SK-N-SH (cell line): ENCODE data around the gene ZBTB46. TPM values are rescaled to one million over a fixed set of nuclear protein-coding genes. Genes with fewer than 3 reads are reported as not detected.

Experiments
- CTCF ChIA-PET: fragments of 300-600, 350-600 bp; formaldehyde crosslinking; extraction: SDS; loops from one replicate; lab custom pipeline; 2021; lab: Yijun Ruan, JAX
- POLR2A ChIA-PET: fragments of 350-600 bp; sonication (Branson Sonifier 250); formaldehyde crosslinking; extraction: SDS; loops from one replicate; lab custom pipeline; 2020; ENCODE audit warnings: antibody characterized with exemption, inconsistent platforms; lab: Yijun Ruan, JAX
- DNase-seq: peaks from one replicate; pipeline ENCODE4 v3.0.0; 2012
- H2AFZ ChIP-seq: fragments of 200-600 bp; sonication (generic); 2 replicates; pipeline ENCODE4 v1.8.1; 2016; ENCODE audit warnings: antibody characterized with exemption, mild to moderate bottlenecking, low read depth
- H3F3A ChIP-seq: fragments of 200-600 bp; sonication (generic); replicated peaks from 2 replicates; pipeline ENCODE3; 2016; ENCODE audit warnings: antibody characterized with exemption, mild to moderate bottlenecking; ENCODE audit not compliant: insufficient read depth
- H3K27ac ChIP-seq, 2 experiments: fragments of 200-500 bp in 1 of 2; fragments of 200-600 bp in 1 of 2; sonication (Bioruptor generic) in 1 of 2; sonication (generic), shearing (Covaris generic) in 1 of 2; 2 replicates each; pipeline versions ENCODE4 v1.5.1 to v1.6.1; 2014 to 2016; ENCODE audit warnings: low read depth in 2 of 2, inconsistent platforms in 1 of 2, low read length in 1 of 2, mild to moderate bottlenecking in 1 of 2, mixed read lengths in 1 of 2
- H3K27me3 ChIP-seq: fragments of 200-600 bp; sonication (generic), shearing (Covaris generic); 2 replicates; pipeline ENCODE4 v1.6.1; 2016; ENCODE audit warnings: mixed run types; ENCODE audit not compliant: insufficient read depth
- H3K36me3 ChIP-seq, 2 experiments: fragments of 200-500 bp in 1 of 2; fragments of 200-600 bp in 1 of 2; sonication (Bioruptor generic) in 1 of 2; sonication (generic) in 1 of 2; replicated peaks in 1 of 2; 2 replicates each; pipeline versions ENCODE3 to v1.5.1; 2014 to 2016; ENCODE audit warnings: low read length in 1 of 2, mild to moderate bottlenecking in 1 of 2; ENCODE audit not compliant: insufficient read depth in 2 of 2, control insufficient read depth in 1 of 2
- H3K4me1 ChIP-seq, 2 experiments: fragments of 200-500 bp in 1 of 2; fragments of 200-600 bp in 1 of 2; sonication (Bioruptor generic) in 1 of 2; sonication (generic), shearing (Covaris generic) in 1 of 2; 2 replicates each; pipeline versions ENCODE4 v1.5.1 to v1.6.1; 2014 to 2016; ENCODE audit warnings: low read depth in 1 of 2, low read length in 1 of 2, mixed run types in 1 of 2; ENCODE audit not compliant: insufficient read depth in 2 of 2, control insufficient read depth in 1 of 2
- H3K4me2 ChIP-seq: fragments of 200-600 bp; sonication (generic), shearing (Covaris generic); 2 replicates; pipeline ENCODE4 v1.6.1; 2017; ENCODE audit warnings: mixed run types
- H3K4me3 ChIP-seq, 2 experiments: fragments of 200-500 bp in 1 of 2; fragments of 200-600 bp in 1 of 2; sonication (Bioruptor generic) in 1 of 2; sonication (generic), shearing (Covaris generic) in 1 of 2; 2 replicates each; pipeline versions ENCODE4 v1.5.1 to v1.8.1; 2014 to 2016; ENCODE audit warnings: low read depth in 2 of 2, inconsistent platforms in 1 of 2, low read length in 1 of 2, mild to moderate bottlenecking in 1 of 2, mixed read lengths in 1 of 2, moderate library complexity in 1 of 2
- H3K79me2 ChIP-seq: fragments of 200-600 bp; sonication (generic); 2 replicates; pipeline ENCODE4 v1.8.1; 2017; ENCODE audit warnings: mild to moderate bottlenecking; ENCODE audit not compliant: insufficient read depth
- H3K9ac ChIP-seq: fragments of 200-600 bp; sonication (generic); 2 replicates; pipeline ENCODE4 v1.6.1; 2017; ENCODE audit warnings: mixed run types
- H3K9me2 ChIP-seq: fragments of 200-600 bp; sonication (generic); 2 replicates; pipeline ENCODE4 v1.6.1; 2017; ENCODE audit warnings: mixed run types
- H3K9me3 ChIP-seq: fragments of 200-600 bp; sonication (generic); 2 replicates; pipeline ENCODE4 v1.6.1; 2017; ENCODE audit warnings: mixed run types, mild to moderate bottlenecking, moderate library complexity
- H4K20me1 ChIP-seq: fragments of 200-600 bp; sonication (generic); 2 replicates; pipeline ENCODE4 v1.6.1; 2017; ENCODE audit warnings: mild to moderate bottlenecking, mixed run types; ENCODE audit not compliant: insufficient read depth
- CHD2 ChIP-seq: fragments of 150-350 bp; IDR thresholded peaks from 2 replicates; pipeline ENCODE4 v1.6.1; 2018; ENCODE audit warnings: low read length; ENCODE audit not compliant: partially characterized antibody
- EZH2phosphoT487 ChIP-seq: fragments of 200-600 bp; sonication (generic); IDR thresholded peaks from 2 replicates; pipeline ENCODE4 v1.6.1; 2017; ENCODE audit warnings: low read depth, mixed run types, mild to moderate bottlenecking, antibody characterized with exemption, moderate library complexity, borderline replicate concordance
- FOXJ3 ChIP-seq: sonication (generic); formaldehyde crosslinking; IDR thresholded peaks from 2 replicates; pipeline ENCODE4 v1.5.1; 2020; ENCODE audit warnings: mild to moderate bottlenecking, missing genetic modification reagents
- GABPA ChIP-seq: IDR thresholded peaks from 2 replicates; pipeline ENCODE4 v1.4.0; 2012; ENCODE audit warnings: low read depth, mild to moderate bottlenecking
- MEF2A ChIP-seq: IDR thresholded peaks from 2 replicates; pipeline ENCODE4 v1.4.0; 2012; ENCODE audit warnings: low read depth, borderline replicate concordance
- POLR2AphosphoS5 ChIP-seq: IDR thresholded peaks from 2 replicates; pipeline ENCODE4 v1.6.1; 2012; ENCODE audit warnings: low read depth, low read length
- RAD21 ChIP-seq: IDR thresholded peaks from 2 replicates; pipeline ENCODE4 v1.6.1; 2012; ENCODE audit warnings: mild to moderate bottlenecking, low read length
- RXRA ChIP-seq: IDR thresholded peaks from 2 replicates; pipeline ENCODE4 v1.4.0; 2012; ENCODE audit warnings: low read depth, mild to moderate bottlenecking, borderline replicate concordance
- SIN3A ChIP-seq: IDR thresholded peaks from 2 replicates; pipeline ENCODE4 v1.6.1; 2012; ENCODE audit warnings: low read depth, mild to moderate bottlenecking, low read length, moderate library complexity, borderline replicate concordance
- SMC3 ChIP-seq: IDR thresholded peaks from 2 replicates; pipeline ENCODE4 v1.6.1; 2012; ENCODE audit warnings: low read depth, low read length, improper control_type of control experiment
- YY1 ChIP-seq: IDR thresholded peaks from 2 replicates; pipeline ENCODE4 v1.4.0; 2012; ENCODE audit warnings: low read depth, mild to moderate bottlenecking
- WGBS: methylation state at CpG from one replicate; pipeline ENCODE4 v1.1.6; 2017; ENCODE audit warnings: low lambda C conversion rate; 5-methylcytosine and 5-hydroxymethylcytosine counted together
- polyA plus RNA-seq, 3 experiments: library from polyadenylated mRNA; depleted of rRNA; stranded (reverse); fragments of >200 nt; gene quantifications; 2 replicates each; pipeline ENCODE4 v1.2.3, GENCODE V29; 2012
- small RNA-seq, 7 experiments: library from RNA; depleted of rRNA; stranded (forward); fragments of <200 nt; gene quantifications; one replicate each; pipeline ENCODE3, GENCODE V24; 2012
- TF ChIP-seq, protein P1 (sequence below): IDR thresholded peaks from 2 replicates; pipeline ENCODE4 v1.4.0; 2012; ENCODE audit warnings: low read depth, borderline replicate concordance

Gene ZBTB46
- polyA plus RNA-seq, 1 of the 3 experiments (the other 2 are of a cell fraction): 0.15 TPM

DNA sequence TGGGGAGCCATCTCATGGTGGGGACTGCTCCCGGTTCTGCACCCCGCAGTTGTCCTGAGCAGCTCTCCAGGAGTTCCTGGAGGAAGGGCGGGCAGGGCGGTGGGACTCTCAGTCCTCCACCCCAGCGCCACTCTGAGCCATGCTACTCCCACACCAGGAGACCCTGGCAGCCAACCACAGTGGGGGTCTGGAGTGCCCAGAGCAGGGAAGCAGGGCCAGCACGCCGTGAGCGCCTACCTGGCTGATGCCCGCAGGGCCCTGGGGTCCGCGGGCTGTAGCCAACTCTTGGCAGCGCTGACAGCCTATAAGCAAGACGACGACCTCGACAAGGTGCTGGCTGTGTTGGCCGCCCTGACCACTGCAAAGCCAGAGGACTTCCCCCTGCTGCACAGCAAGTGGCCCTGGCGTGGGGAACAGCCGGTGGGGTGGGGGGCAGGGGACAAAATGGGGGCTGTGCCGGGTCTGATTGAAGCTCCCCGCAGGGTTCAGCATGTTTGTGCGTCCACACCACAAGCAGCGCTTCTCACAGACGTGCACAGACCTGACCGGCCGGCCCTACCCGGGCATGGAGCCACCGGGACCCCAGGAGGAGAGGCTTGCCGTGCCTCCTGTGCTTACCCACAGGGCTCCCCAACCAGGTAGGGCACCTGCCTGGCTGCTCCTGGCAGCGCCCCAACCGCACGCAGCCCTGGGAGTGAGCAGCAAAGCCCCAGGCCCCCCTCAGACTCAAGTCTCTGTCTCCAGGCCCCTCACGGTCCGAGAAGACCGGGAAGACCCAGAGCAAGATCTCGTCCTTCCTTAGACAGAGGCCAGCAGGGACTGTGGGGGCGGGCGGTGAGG is 136.3 kb downstream of the ZBTB46 start (continued):
- TF ChIP-seq, protein P1, sequence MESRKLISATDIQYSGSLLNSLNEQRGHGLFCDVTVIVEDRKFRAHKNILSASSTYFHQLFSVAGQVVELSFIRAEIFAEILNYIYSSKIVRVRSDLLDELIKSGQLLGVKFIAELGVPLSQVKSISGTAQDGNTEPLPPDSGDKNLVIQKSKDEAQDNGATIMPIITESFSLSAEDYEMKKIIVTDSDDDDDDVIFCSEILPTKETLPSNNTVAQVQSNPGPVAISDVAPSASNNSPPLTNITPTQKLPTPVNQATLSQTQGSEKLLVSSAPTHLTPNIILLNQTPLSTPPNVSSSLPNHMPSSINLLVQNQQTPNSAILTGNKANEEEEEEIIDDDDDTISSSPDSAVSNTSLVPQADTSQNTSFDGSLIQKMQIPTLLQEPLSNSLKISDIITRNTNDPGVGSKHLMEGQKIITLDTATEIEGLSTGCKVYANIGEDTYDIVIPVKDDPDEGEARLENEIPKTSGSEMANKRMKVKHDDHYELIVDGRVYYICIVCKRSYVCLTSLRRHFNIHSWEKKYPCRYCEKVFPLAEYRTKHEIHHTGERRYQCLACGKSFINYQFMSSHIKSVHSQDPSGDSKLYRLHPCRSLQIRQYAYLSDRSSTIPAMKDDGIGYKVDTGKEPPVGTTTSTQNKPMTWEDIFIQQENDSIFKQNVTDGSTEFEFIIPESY: no peak
- TF ChIP-seq YY1 (no peak), SMC3 (no peak), RXRA (no peak), POLR2AphosphoS5 (no peak), EZH2phosphoT487 (no peak)

- H4K20me1 ChIP-seq: no peaks in the 10 kb centered on the region
- no peaks in the 10 kb centered on the region for H3K27me3 ChIP-seq
- DNase-seq: peak; percentile 30
- 96% methylated on average over 8 of the region's 21 CpGs for WGBS
- H3F3A ChIP-seq: no peaks in the 10 kb centered on the region
- H3K4me3 ChIP-seq: no peak overlapping the region
- no peaks in the 10 kb centered on the region for H3K9me3 ChIP-seq
- H3K9me2 ChIP-seq: no peaks in the 10 kb centered on the region
- TF ChIP-seq GABPA (no peak), RXRA (no peak), YY1 (no peak), CHD2 (no peak), RAD21 (no peak), FOXJ3 (no peak), SMC3 (no peak), MEF2A (no peak), SIN3A (peak; percentile 27; the same call in 1 of the 2 replicates)
- no peaks in the 10 kb centered on the region for H3K79me2 ChIP-seq
- no peak overlapping the region for H2AFZ ChIP-seq
- H3K9ac ChIP-seq: no peak overlapping the region
- POLR2A ChIA-PET: no interaction called here
- CTCF ChIA-PET: interaction anchor here (0.7 to 1.1 kb wide), 2 partner anchors 13 to 82 kb away, joined by 3 read pairs; no protein-coding TSS in a partner anchor
- H3K36me3 ChIP-seq: peaks cover 0 to 9% of the 10 kb centered on the region in 2 experiments
- H3K4me1 ChIP-seq: peaks cover 12 to 19% of the 10 kb centered on the region in 2 experiments; a peak in 3 of 4 replicates
- no peak overlapping the region for H3K4me2 ChIP-seq
- H3K27ac ChIP-seq: no peak overlapping the region; a peak in 1 of 4 replicates
Measured at GRCh38 chr20:63693733-63694583, 137.1 kb downstream of the ZBTB46 start.

Small RNA genes lying within 50 kb of the gene (small RNA-seq; reads per million reads assigned to genes)
- gene LIME1 (0 to 2.3 (median 0) reads per million in 7 experiments), gene TNFRSF6B (0 reads per million in 7 experiments)

Other genes starting within 250 kb of the ZBTB46 start
- 5.6 and 6.5 TPM in 2 replicates for gene GMEB2, start 204.2 kb downstream of the ZBTB46 start, polyA plus RNA-seq (2012; rRNA removed)
- gene STMN3, start 177.8 kb downstream of the ZBTB46 start, polyA plus RNA-seq (2012; rRNA removed): 89.8 and 111 TPM in 2 replicates
- 9.9 and 12.9 TPM in 2 replicates for gene RTEL1, start 173.0 kb downstream of the ZBTB46 start, polyA plus RNA-seq (2012; rRNA removed)
- 8.2 and 9.4 TPM in 2 replicates for gene TNFRSF6B, start 134.6 kb downstream of the ZBTB46 start, polyA plus RNA-seq (2012; rRNA removed)
- gene ARFRP1, start 123.3 kb downstream of the ZBTB46 start, polyA plus RNA-seq (2012; rRNA removed): 65.4 and 72.8 TPM in 2 replicates
- 33.7 and 36.8 TPM in 2 replicates for gene ZGPAT, start 123.2 kb downstream of the ZBTB46 start, polyA plus RNA-seq (2012; rRNA removed)
- 10.9 and 12.3 TPM in 2 replicates for gene LIME1, start 94.6 kb downstream of the ZBTB46 start, polyA plus RNA-seq (2012; rRNA removed)
- gene SLC2A4RG, start 91.5 kb downstream of the ZBTB46 start, polyA plus RNA-seq (2012; rRNA removed): 75.5 and 90.9 TPM in 2 replicates
- not detected in 2 replicates for gene ABHD16B, start 30.2 kb upstream of the ZBTB46 start, polyA plus RNA-seq (2012; rRNA removed)
- 137 and 161 TPM in 2 replicates for gene TPD52L2, start 34.0 kb upstream of the ZBTB46 start, polyA plus RNA-seq (2012; rRNA removed)
- 24.2 and 26.2 TPM in 2 replicates for gene DNAJC5, start 63.9 kb upstream of the ZBTB46 start, polyA plus RNA-seq (2012; rRNA removed)
- gene UCKL1, start 125.2 kb upstream of the ZBTB46 start, polyA plus RNA-seq (2012; rRNA removed): 70.3 and 71.6 TPM in 2 replicates
- 10.4 and 11.8 TPM in 2 replicates for gene ZNF512B, start 138.7 kb upstream of the ZBTB46 start, polyA plus RNA-seq (2012; rRNA removed)
- 11.0 and 11.6 TPM in 2 replicates for gene SAMD10, start 148.4 kb upstream of the ZBTB46 start, polyA plus RNA-seq (2012; rRNA removed)
- 50.1 and 59.1 TPM in 2 replicates for gene PRPF6, start 149.9 kb upstream of the ZBTB46 start, polyA plus RNA-seq (2012; rRNA removed)
- 0.16 and 0.21 TPM in 2 replicates for gene C20orf204, start 204.9 kb upstream of the ZBTB46 start, polyA plus RNA-seq (2012; rRNA removed)
- not detected in 2 replicates for gene SOX18, start 218.4 kb upstream of the ZBTB46 start, polyA plus RNA-seq (2012; rRNA removed)
- gene TCEA2, start 231.9 kb upstream of the ZBTB46 start, polyA plus RNA-seq (2012; rRNA removed): 53.5 and 98.9 TPM in 2 replicates
- 18.7 and 20.5 TPM in 2 replicates for gene RGS19, start 248.3 kb upstream of the ZBTB46 start, polyA plus RNA-seq (2012; rRNA removed)
- 1.7 and 1.8 TPM in 2 replicates for gene OPRL1, start 248.8 kb upstream of the ZBTB46 start, polyA plus RNA-seq (2012; rRNA removed)